HG02623 (cell line): Measurements from ENCODE around the gene ALDH6A1.

Experiments
- ATAC-seq: cut with Tn5 transposase; IDR thresholded peaks from one replicate; pipeline ENCODE4 v1.9.1; 2021; ENCODE audit warnings: moderate library complexity; ENCODE audit not compliant: unreplicated experiment

Gene ALDH6A1

DNA sequence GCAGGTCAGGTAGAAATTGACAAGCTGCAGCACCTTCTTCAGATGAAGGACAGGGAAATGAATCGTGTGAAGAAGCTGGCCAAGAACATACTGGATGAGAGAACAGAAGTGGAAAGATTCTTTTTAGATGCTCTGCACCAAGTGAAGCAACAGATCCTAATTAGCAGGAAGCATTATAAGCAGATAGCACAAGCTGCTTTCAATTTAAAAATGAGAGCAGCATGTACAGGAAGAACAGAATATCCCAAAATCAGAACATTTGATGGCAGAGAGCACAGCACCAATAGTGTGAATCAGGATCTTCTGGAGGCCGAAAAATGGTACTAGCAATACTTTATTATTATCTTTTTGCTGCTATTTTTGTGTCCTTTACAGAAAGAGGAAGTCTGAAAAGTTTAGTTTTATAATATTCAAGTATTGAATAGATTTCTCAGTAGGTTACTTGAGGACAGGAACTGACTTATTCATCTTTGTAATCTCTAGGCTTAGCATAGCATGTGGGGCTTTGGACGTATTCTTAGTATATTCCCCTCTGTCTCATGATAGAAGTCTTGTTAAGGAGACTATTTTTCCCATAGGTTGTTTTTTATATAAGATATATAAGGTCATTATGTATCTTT is 34.3 kb downstream of the ALDH6A1 start:
- no peak for ATAC-seq

DNA sequence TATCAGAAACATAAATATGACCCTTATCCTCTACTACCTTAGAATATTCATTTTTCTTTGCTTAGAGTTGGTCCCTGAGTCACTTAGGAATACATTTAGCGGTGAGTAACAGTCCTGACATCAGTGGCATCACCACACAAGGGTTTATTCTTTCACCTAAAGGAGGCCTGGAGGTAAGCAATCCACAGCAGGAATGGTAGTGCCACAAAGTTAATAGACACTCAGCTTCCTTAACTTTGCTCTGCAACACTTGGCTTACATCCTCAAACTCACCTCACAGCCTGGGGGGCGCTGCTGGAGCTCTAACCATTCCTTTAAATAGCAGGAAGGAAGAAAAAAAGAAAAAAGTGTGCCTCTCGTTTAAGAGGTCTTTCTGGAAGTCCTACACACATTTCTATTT is 36.0 kb downstream of the ALDH6A1 start:
- no peak for ATAC-seq

DNA sequence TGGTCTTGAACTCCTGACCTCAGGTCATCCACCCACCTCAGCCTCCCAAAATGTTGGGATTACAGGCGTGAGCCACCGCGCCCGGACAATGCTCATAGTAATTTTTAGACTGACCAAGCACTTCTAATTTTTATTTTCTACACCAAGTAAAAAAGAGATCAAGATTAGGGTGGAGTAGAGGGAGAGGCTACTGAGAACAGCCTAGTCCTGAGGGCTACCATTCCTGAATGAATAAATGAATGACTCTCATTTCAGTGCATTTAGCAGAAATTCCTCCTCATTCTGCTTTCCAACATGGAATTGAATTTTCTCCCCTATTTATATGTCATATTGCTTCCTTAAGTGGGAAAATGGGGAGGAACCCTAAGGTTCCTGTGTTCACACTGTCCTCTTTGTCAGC is 38.7 kb downstream of the ALDH6A1 start:
- ATAC-seq: no peak

DNA sequence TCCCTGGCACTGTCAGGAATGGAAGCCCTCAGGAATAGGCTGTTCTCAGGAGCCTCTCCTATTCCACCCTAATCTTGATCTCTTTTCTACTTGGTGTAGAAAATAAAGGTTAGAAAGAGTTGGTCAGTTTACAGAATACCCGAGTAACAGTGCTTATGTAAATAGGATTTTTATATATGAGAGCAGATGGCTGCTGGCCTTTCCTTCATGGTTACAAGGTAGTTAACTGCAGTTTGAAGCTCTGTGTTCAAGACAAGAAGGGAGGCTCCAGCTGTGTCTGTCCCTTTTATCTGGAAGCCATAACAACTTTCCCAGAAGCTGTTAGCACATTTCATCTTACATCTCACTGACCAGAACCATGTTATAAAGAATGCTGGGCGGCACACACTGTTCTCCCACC is 42.0 kb downstream of the ALDH6A1 start:
- no peak for ATAC-seq

DNA sequence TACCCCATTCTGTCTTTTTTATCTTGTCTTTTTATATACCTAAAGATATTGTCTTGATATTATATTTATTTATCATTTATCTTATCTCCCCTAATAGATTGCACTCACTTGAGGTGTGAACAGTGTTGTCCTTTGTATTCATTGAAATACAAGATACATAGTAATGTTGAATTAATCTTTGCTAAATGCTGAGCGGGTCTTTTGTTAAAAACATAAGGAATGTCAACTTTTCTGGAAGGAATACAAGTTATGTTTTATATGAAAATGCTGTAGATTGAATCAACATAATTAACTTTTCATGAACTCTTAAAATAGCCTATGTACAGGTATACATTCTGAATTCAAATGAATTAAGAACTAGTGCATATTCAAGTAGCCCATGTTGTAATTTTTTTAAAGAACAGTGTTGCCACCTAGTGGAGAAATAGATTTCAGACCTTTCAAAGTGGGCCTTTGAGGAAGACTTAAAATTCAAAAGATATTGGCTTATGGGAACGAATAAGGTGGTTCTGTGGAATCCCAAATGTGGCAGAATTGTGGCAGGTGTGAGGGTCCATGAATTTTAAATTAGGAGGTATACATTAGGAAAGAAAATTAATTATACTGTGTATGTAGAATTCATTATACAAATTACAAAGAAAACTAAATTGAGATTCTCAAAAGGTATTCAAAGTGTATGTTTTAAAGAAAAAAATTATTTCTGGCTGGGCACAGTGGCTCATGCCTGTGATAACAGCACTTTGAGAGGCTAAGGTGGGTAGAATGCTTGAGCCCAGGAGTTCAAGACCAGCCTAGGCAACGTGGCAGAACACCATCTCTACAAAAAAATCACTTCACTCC is 46.0 kb downstream of the ALDH6A1 start:
- no peak for ATAC-seq

DNA sequence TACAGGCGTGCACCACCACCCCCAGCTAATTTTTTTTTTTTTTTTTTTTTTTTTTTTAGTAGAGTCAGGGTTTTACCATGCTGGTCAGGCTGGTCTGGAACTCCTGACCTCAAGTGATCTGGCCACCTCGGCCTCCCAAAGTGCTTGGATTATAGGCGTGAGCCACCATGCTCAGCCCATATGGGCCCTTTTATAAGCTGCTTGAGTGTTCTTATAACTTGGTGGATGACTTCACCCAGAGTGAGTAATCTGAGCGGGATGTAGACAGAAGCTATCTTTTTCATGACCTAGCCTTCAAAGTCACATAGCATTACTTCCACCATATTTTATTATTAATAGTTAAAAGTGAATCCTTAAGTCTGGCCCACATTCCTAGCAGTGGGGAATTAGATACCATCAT is 48.7 kb downstream of the ALDH6A1 start:
- no peak for ATAC-seq

DNA sequence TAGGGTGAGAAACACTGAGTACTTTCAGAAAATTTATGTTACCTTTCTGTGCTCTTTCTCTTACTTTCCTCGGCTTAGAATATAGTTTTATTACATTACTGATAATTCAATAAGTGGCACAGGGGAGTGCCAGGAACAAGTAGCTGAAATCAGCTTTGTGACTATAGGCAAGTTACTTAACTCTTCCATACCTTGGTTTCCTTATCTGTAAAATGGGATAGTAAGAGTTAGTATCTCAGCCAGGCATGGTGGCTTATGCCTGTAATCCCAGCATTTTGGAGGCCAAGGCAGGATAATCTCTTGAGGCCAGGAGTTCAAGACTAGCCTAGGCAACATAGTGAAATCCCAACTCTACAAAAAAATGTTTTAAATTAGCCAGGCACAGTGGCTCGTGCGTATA is 49.7 kb downstream of the ALDH6A1 start:
- no peak for ATAC-seq

DNA sequence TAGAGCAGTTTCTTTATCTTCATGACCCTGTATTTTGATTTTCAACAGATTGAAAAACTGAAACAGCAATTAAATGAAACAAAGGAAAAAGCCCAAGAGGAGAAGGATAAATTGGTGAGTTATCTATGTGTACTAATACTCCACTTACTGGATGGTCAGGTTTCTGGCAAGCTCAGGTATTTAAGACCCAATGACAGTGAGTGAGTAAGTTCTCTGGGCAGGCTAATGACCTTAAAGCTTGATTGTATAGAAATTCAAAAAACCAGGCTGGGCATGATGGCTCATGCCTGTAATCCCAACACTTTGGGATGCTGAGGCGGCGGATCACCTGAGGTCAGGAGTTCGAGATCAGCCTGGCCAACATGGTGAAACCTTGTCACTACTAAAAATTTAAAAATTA is 55.1 kb downstream of the ALDH6A1 start:
- no peak for ATAC-seq

DNA sequence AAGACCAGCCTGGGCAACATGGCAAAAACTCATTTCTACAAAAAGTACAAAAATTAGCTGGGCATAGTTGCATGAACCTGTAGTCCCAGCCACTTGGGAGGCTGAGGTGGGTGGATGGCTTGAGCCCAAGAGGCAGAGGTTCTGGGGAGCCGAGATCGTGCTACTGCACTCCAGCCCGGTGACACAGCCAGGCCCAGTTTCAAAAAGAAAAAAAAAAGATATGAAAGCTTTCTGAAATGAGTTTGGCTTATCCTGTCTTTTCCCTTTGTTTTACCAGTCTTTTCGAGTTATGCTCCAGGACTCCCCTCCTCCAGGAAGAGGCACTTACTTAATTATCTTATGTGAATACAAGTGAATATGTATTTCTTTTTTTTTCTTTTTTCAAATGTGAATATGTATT is 61.9 kb downstream of the ALDH6A1 start:
- ATAC-seq: no peak

DNA sequence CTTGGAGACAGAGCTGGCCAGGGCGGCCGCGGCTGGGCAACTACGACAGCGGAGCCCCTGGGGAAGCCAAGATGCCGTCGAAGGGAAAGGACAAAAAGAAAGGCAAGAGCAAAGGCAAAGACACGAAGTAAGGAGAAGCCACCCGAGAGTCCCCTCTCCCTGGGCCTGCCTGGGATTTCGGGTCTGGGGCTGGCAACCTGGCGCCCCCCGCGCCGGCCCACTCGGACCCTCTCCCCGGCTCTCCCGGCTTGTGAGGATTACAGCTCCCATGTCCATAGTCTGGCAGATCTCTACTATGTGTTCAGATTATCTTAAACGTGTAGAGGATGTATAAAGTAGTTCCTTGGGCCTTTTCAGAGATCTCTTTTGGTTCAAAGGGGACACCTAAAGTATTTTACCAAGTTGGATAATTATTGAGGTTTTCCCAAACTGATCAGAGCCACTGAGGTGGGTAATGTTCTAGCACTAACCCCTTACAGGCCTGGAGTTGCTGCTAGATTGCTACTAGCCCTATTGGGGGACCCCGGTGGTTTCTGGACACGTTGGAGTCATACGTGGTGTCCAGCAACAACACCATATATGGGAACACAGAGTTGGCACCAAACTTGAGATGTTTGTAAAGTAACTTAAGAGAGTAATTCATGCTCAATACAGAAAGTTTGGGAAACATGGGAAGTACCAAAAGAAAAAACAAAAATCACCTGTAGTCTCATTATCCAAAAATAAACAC is 64.7 kb downstream of the ALDH6A1 start:
- ATAC-seq: no peak

DNA sequence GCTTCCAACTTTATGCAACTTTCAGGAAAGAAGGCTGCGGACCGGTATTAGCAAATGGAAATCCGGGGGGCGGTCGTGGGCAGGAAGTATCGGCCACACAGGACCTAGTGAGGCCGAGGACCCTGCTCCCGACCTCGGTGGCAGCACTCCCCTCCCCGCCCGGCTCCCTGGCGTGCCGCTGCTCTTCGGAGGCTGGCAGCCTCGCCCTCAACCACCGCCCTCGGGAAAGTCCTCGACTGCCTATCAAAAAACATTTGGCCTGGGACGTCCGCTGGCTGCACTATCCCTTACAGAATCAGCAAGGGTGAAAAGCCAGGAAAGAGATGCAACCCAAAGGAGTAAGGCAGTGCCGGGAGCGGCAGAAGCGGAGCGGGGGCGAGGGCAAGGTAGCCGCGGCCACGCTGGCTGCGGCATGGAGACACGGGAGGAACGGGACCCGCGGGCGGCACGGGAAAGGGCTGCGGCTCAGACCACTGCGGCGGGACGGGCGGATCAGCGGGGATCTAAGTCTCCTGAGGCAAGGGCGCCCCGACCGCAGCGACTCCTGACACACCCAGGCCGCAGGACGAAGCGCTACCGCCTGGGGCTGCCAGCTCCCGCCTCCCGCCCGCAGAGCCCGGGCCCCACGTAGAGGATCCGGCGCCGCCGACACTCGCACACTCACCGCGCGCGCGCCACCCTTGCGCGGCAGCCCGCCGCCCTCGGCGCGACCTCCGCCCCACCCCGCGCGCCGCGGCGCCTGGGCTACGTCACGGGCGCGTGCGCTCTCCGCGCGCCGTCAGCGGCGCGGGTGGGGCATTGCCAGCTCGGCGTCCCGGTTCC is 65.5 kb downstream of the ALDH6A1 start, which contains the start of the genes BBOF1 and ENTPD5:
Gene BBOF1, plus strand, starts transcription at position 764 of the 822 bp plus-strand sequence. CDS start 130 bp downstream, outside the sequence.
Gene ENTPD5, minus strand, starts transcription at position 703 of the 822 bp plus-strand sequence. CDS start 31,186 bp downstream, outside the sequence.
- peak; percentile 88 for ATAC-seq

DNA sequence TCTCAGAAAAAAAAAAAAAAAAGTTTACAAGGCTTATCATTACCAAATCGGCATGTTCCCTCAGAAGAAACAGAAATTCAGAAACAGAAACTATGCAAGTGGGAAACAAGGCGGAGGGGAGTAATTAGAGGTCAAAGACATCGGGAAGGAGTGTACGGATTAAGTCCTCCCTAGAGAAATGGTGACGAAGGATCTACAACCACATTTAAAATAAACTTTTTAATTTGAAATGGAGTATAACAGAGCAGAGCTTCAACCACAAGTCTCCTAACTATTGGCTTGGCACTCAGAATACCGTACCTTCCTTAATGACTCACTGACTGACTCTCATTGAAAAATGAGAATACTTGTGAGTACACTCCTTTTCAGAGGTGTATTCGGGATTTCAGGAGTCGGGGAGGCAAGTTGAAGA is 66.1 kb downstream of the ALDH6A1 start:
- ATAC-seq: no peak

DNA sequence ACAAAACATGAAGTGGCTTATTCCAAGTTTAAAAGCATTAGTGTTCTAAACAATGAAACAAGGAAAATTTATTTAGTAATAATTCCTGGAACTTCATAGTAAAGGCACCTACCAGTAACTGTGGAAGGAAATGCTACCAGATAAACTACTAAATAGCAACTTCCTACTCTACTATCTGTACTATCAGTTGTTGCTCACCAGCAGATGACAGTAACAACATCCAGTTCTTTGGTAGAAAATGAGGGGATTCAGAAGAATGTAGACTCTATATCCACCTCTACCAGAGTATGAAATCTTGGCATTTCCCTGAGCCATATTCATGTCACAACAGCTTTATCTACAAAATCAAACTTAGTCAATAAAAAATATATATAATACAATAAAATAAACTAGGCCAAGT is 68.3 kb downstream of the ALDH6A1 start:
- ATAC-seq: no peak

DNA sequence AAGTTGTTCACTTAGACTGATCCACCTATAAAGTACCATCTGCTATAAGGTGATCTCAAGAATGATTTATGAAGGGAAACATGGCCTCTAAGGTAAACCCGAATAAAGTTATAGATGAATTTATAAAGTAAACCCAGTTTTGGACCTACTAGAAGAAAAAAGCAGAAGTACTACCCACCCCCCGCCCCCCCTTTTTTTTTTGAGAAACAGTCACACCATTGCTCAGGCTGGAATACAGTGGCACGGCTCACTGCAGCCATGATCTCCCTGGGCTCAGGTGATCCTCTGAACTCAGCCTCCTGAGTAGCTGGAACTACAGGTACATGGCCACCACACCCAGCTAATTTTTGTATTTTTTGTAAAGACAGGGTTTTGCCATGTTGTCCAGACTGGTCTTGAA is 69.1 kb downstream of the ALDH6A1 start:
- ATAC-seq: no peak

DNA sequence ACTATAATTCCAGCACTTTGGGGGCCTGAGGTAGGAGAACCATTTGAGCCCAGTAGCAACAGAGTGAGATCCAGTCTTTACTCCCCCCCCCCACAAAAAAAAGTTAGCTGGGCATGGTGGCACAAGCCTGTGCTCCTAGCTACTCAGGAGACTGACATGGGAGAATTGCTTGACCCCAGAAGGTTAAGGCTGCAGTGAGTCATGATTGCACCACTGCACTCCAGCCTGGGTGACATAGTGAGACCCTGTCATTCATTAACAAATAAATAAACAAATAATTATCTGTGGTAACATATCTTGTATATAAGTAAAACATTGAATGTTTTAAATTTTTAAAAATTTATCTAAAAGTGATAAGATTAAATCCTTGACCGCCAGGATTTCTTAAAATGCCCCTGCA is 70.0 kb downstream of the ALDH6A1 start:
- no peak for ATAC-seq

DNA sequence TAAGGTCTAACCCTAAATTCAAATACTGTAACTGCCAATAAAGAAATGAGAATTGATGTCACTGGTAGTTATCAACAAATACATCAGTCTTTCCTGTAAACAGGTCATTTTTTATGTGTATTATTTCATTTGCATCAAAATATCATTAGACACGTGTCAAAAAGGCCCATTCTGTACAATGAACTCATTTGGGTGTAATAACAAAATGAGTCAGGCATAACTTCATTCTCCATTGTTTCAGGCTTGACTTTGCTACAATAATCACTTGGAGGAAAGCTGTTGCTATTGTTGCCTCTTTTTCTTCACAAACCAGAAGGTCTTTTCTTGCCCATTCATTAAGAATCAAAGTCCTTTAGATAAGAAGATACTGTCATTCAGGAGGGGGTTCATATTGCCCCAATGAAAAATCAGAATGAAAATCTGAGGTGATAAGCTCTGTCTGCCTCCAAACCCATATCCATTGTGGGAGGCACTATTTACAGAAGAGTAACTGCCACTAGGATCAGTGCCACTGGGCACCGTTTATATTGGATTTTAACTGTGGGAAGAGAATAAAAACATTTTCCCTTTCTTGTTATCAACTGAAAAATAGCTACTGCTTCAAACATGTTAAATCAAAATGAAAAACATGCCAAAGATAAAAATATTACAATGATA is 75.3 kb downstream of the ALDH6A1 start:
- no peak for ATAC-seq
